ENCODE data around the gene METTL16. TPM values are rescaled to one million over a fixed set of nuclear protein-coding genes. Genes with fewer than 3 reads are reported as not detected.

The METTL16 gene
- total RNA-seq, 6 experiments from 2014 or later = 21.7 to 25.7 (median 24.1) TPM

GRCh38 chr17:2377659-2378058 lies 134.0 kb downstream of the METTL16 start:
- H3K36me3 Mint-ChIP-seq (ENCODE audit: low read depth) = 0 out of 2 replicates have a peak, but pooled peaks cover 3% of the 10 kb centered on the region
- TF ChIP-seq, protein P1, sequence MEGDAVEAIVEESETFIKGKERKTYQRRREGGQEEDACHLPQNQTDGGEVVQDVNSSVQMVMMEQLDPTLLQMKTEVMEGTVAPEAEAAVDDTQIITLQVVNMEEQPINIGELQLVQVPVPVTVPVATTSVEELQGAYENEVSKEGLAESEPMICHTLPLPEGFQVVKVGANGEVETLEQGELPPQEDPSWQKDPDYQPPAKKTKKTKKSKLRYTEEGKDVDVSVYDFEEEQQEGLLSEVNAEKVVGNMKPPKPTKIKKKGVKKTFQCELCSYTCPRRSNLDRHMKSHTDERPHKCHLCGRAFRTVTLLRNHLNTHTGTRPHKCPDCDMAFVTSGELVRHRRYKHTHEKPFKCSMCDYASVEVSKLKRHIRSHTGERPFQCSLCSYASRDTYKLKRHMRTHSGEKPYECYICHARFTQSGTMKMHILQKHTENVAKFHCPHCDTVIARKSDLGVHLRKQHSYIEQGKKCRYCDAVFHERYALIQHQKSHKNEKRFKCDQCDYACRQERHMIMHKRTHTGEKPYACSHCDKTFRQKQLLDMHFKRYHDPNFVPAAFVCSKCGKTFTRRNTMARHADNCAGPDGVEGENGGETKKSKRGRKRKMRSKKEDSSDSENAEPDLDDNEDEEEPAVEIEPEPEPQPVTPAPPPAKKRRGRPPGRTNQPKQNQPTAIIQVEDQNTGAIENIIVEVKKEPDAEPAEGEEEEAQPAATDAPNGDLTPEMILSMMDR (IDR thresholded peaks at IDR 0.05) = no peak
- H3K27ac Mint-ChIP-seq = no peak overlapping the region
- peaks cover 7% of the 10 kb centered on the region; the same call in 1 of the 2 replicates for H3K27me3 Mint-ChIP-seq (ENCODE audit: insufficient read depth)
- no peak overlapping the region for H3K4me3 Mint-ChIP-seq
- DNase-seq = no peak
- peaks cover 11% of the 10 kb centered on the region for H3K4me1 Mint-ChIP-seq (ENCODE audit: low read depth)
- no peaks in the 10 kb centered on the region for H3K9me3 Mint-ChIP-seq

GRCh38 chr17:2376107-2376506 lies 135.6 kb downstream of the METTL16 start:
- TF ChIP-seq, protein P1 (IDR thresholded peaks at IDR 0.05) = no peak
- Mint-ChIP-seq H3K27me3 (ENCODE audit: insufficient read depth) (peaks cover 7% of the 10 kb centered on the region; the same call in 1 of the 2 replicates), H3K4me3 (no peak overlapping the region), H3K4me1 (ENCODE audit: low read depth) (peaks cover 10% of the 10 kb centered on the region; the same call in 1 of the 2 replicates), H3K36me3 (ENCODE audit: low read depth) (0 out of 2 replicates have a peak, but pooled peaks cover 3% of the 10 kb centered on the region), H3K9me3 (no peaks in the 10 kb centered on the region), H3K27ac (no peak overlapping the region)
- DNase-seq = no peak

DNA sequence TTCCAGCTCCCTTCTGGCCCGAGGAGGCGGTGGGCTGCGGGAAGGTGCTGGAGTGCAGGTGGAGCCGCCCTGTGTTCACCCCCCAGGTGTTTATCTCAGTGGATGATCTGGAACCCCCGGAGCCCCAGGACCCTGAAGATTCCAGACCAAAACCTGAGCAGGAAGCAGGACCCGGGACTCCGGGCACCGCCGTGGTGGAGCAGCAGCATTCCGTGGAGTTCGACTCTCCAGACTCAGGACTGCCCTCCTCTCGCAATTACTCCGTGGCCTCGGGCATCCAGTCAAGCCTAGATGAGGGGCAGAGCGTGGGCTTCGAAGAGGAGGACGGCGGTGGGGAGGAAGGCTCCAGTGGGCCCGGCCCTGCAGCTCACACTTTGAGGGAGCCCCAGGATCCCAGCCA lies 136.3 kb downstream of the METTL16 start:
- Mint-ChIP-seq H3K27ac (no peak overlapping the region), H3K9me3 (no peaks in the 10 kb centered on the region), H3K4me3 (no peak overlapping the region), H3K27me3 (ENCODE audit: insufficient read depth) (peaks cover 4% of the 10 kb centered on the region; the same call in 1 of the 2 replicates), H3K4me1 (ENCODE audit: low read depth) (peaks cover 4% of the 10 kb centered on the region; the same call in 1 of the 2 replicates), H3K36me3 (ENCODE audit: low read depth) (0 out of 2 replicates have a peak, but pooled peaks cover 3% of the 10 kb centered on the region)
- TF ChIP-seq, protein P1 (IDR thresholded peaks at IDR 0.05) = no peak
- DNase-seq = no peak

GRCh38 chr17:2374549-2375285 lies 137.0 kb downstream of the METTL16 start:
- TF ChIP-seq, protein P1 (IDR thresholded peaks at IDR 0.05) = no peak
- Mint-ChIP-seq H3K27ac (no peak overlapping the region), H3K36me3 (ENCODE audit: low read depth) (0 out of 2 replicates have a peak, but pooled peaks cover 7% of the 10 kb centered on the region), H3K9me3 (no peaks in the 10 kb centered on the region), H3K4me3 (no peak overlapping the region), H3K4me1 (ENCODE audit: low read depth) (no peaks in the 10 kb centered on the region), H3K27me3 (ENCODE audit: insufficient read depth) (peaks cover 4% of the 10 kb centered on the region; the same call in 1 of the 2 replicates)
- no peak for DNase-seq

DNA sequence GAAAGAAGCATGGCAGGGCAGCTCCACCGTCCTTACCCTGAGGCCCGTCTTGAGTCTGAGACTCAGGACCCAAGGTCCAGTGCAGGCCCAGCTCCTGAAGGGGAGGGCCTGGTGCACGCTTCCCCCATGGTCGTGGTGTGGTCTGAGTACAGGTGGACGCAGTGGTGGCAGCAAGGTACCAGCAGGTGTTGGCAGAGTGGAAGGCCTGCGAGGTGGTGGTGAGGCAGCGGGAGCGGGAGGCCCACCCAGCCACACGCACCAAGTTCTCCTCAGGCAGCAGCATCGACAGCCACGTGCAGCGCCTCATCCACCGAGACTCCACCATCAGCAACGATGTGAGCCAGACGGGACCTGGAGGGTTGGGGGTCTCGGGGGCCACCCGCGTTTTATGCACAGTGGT lies 138.5 kb downstream of the METTL16 start:
- TF ChIP-seq, protein P1 (IDR thresholded peaks at IDR 0.05) = no peak
- no peak overlapping the region for H3K27ac Mint-ChIP-seq
- H3K36me3 Mint-ChIP-seq (ENCODE audit: low read depth) = 0 out of 2 replicates have a peak, but pooled peaks cover 4% of the 10 kb centered on the region
- no peak overlapping the region for H3K4me3 Mint-ChIP-seq
- no peak for DNase-seq
- H3K9me3 Mint-ChIP-seq = no peaks in the 10 kb centered on the region
- no peaks in the 10 kb centered on the region for H3K4me1 Mint-ChIP-seq (ENCODE audit: low read depth)
- H3K27me3 Mint-ChIP-seq (ENCODE audit: insufficient read depth) = peaks cover 2% of the 10 kb centered on the region; the same call in 1 of the 2 replicates

Data from HFFc6 (cell line).